Measurements from ENCODE around the gene DHX8. TPM values are rescaled to one million over a fixed set of nuclear protein-coding genes. Genes with fewer than 3 reads are reported as not detected.

The DHX8 gene
- total RNA-seq, 1 donor from 2014 or later = 37.0 TPM

DNA sequence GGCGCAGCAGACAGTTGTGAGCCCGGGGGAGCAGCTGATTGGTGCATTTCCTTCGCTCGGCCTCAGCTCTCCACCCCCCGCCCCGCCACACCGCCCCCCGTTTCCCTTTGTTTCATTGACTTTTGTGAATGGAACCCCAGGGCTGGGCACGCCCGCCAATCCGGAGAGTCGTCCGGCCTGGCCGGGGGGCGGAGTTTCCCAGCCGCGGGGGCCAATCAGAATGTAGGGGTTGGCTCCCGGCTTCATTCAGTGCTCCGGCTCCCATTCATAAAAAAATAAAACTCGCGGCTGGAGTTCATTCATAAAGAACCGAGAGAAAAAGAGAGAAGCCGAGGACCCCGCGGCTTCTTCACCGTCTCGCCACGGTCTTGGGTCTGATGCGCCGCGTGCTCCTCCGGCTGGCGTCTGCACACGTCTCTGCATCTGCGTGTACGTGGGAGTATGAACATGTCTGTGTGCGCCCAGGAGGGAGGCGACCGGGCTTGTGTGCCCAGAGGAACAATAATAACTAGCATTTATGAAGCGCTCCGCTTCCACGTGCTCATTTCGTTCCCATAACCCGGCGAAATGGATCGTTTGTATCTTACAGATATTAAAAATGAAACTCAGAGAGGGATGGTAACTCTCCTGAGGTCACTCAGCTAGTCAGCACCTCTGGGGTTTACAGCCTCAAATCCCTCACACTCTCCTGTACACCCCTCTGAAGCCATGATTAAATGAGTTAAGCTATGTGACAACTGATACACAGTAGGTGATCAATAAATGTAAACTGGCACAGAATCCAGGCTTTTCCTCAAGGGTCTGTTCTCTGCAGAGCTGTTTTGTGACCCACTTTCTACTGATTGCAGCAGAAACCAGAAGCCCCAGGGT is 62.8 kb downstream of the DHX8 start, which contains the start of gene ETV4:
TSS of gene ETV4 (minus strand) at position 22 of the 870 bp plus-strand sequence. CDS start 723 bp downstream, outside the sequence.
- peak; percentile 93 for DNase-seq (ENCODE audit: low spot score)

DNA sequence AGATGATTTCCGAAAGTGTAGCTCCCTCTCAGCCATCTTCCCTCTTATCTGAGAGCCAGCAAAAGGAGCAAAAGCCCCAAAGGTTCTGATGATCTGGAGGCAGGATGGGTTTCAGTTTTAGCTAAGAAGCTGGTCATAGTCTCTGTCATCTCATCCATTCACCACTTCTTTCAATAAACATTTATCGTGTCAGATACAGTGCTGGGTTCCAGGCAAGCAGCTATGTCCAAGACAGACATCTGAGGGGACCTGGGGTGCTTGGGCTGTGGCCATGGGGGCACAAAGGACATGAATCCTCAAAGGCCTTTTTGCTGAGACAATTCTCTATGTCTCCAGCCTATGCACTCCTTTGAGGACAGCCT is 63.4 kb downstream of the DHX8 start:
- DNase-seq (ENCODE audit: low spot score) = no peak

DNA sequence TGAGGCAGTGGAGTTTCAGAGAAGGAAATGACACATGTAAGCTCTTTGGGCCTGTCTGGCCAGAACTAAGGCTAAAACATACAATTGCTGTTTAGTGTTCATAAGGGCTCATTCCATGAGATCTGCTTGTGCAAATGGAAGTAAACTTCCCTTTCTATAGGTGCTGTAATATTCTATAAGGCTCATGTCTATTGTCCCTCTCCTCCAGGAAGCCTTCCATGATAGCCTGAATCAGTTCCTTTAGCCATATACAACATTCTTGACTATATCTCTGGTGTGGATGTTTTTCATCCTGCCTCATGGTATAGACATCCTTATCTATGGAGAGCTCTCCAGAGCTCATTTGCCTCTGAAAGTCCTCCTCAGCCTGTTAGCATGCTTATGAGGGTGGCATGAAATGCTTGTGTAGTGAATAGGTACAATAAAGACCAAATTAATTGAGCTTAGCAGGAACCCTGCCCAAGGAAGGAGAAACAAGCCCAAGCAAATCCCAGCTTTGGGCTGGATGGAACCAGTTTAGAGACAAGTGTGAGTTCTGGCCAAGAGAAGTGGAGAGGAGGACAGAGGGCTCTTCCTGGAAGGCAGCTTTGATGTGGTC is 64.0 kb downstream of the DHX8 start:
- DNase-seq (ENCODE audit: low spot score) = no peak

GRCh38 chr17:43548689-43549379 is 65.1 kb downstream of the DHX8 start:
- no peak for DNase-seq (ENCODE audit: low spot score)

DNA sequence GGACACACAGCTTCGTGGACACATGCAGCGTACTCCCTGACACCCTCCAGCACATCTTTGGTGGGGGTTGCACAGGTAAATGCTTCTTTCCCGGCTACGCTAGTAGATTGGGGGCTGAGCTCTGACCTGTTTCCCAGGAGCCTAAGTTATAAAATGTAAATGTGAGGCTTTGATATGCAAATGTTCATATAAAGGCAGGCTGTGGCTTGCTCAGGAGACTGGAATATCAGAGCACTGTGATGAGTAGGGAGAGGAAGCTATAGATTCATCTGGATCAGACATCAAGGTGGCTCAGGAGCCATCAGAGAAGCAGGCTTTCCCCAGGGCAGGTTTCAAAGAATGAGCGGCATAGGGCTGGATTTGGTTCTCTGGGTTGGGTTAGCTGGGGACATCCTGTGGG is 65.7 kb downstream of the DHX8 start:
- no peak for DNase-seq (ENCODE audit: low spot score)

DNA sequence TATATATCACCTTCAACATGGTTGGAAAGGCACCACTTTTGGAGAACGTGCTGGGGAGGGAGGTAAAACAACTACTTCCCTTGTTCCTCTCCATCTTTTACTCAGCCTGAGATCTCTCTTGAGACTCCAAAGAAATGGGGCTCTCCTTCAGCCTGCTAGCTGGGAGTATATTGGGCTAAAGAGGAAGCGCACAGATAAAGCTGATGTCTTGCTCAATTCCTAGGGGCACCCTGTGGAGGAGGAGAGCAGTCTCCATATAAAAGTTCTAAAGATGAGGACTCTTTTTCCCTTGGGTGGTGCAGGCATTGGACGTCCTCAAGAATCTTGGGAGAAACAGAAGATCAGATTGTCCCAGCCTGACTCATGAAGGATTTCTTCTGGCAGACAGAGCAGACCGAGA is 67.0 kb downstream of the DHX8 start:
- no peak for DNase-seq (ENCODE audit: low spot score)

GRCh38 chr17:43552229-43552837 is 68.6 kb downstream of the DHX8 start:
- DNase-seq (ENCODE audit: low spot score) = no peak

GRCh38 chr17:43553573-43553972 is 69.8 kb downstream of the DHX8 start:
- DNase-seq (ENCODE audit: low spot score) = no peak

DNA sequence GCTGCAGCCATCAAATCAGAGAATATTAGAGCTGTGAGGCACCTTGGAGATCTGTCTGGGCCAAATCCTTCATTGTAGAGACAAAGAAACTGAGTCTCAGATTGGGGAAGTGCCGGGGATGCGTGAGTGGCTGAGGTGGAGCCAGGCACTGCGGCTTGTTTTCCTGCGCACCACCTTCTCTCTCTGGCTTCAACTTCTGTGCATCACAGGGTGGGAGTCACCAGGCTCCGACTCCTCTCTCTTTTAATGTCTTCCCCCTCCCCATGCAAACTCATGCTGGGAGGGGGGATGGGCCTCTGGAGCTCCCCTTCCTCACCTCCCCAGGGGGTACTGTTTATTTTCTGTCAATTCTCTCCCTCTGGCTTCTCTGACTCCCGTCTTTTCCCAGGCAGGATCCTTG is 71.1 kb downstream of the DHX8 start:
- no peak for DNase-seq (ENCODE audit: low spot score)

GRCh38 chr17:43556292-43556691 is 72.5 kb downstream of the DHX8 start:
- no peak for DNase-seq (ENCODE audit: low spot score)

GRCh38 chr17:43558805-43559160 is 75.0 kb downstream of the DHX8 start:
- no peak for DNase-seq (ENCODE audit: low spot score)

DNA sequence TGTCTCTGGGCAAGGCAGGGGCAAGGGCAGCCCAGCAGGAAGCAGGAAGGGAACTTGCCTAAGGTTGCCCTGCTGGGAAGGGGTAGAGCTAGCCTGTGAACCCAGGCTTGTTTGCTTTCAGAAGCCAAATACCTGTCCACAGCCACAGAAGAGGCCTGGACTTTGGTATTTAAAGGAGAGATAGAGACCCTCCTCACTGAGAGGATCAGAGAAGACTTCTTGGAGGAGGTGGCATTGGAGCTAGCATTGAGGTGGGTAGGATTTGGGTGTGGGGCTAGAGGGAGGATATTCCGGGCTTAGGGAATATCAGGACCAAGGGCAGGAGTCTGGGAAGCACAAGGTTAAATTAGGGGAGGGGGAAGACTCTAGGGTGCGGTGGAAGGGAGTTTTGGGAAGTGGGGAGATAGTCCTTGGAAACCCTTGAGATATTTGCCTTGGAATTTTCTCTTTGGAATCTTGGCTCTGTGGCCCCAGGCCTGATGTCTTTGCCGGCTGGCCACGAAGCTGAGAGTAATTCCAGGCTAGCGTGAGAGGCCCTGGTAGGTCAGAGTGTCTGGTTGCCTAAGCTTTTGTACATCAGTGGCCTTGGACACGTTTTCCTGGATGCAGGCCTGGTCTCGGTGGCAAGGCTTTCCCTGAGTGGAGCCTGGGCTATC is 75.5 kb downstream of the DHX8 start:
- no peak for DNase-seq (ENCODE audit: low spot score)

GRCh38 chr17:43560461-43561427 is 77.0 kb downstream of the DHX8 start:
- no peak for DNase-seq (ENCODE audit: low spot score)

DNA sequence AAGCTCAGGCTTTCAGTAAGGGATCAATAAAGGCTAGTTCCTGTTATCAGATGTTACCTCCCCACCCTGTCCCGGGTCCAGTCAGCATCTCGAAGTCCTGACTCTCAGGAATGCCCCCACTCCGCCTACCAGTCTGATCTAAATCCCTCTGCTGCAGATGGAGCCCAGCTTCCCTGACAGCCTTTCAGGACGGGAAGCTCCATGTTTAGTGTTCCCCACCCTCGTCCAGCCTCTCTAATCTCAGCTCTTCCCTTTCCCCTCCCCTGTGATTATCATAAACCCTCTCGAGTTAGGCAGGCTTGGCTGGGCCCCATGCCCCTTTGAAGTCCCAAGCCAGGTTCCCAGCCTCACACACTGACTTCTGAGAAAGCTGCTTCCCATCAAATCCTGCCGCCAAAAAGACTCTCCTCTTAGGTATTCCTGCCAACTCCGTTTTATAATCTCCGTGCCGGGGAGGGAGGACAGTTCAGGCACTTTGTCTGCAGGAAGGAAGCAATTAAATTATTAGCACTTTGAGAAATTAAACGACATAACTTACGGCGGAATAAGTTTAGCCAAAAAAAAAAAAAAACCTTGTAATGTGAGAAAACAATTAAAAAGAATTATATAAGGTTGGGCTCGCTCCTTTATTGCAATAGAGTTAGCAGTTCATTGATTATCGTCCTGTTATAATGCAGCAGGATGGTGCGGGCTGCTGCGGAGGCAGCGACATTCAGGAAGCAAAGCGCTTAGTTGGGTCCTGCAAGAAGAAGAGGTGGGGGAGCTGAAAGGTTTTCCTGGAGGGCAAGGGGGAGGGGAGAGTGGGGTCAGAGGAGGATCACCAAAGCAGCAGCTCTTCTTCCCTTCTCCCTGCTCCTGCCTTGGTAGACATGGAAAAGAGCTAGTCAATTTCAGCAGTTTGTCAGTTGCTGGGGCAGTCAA is 79.2 kb downstream of the DHX8 start:
- no peak for DNase-seq (ENCODE audit: low spot score)

DNA sequence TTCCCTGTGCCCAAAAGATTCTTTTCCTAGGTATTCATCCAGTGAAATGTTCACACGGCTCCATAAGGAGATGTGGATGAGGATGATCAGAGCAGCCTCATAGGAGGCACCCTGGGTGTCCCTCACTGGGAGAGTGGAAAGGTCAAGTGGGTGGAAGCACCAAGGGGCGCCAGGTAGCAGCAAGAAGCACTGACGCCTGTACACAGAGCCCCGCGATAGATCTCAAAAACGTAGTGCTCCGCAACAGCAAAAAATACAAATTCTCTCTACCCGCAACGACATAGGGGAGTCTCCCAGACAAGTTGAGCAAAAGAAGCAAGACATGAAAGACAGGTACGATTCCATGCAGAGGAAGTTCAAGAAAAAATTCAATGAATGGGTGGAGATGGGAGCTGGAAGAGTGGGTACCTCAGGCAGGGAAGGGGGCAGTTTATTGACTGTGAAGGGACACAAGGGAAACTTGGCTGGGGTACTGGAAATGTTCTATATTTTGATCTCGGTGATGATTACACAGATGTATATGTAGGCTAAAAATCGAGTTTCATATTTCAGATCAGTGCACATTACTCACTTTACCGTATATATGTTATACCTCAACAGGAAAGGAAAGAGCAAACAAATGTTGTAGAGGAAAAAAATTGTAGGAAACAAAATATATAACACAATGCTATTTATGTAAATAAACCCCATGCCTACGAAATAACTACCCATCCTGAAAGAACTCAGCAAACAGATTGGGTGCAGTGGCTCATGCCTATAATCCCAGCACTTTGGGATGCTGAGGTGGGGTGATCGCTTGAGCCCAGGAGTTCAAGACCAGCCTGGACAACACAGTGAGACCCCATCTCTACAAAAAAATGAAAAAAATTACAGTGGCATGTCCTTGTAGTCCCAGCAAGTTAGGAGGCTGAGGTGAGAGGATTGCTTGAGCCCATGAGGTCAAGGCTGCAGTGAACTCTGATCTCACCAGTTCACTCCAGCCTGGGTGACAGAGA is 80.1 kb downstream of the DHX8 start:
- DNase-seq (ENCODE audit: low spot score) = no peak

- no peak for DNase-seq (ENCODE audit: low spot score)
These were observed 84.8 kb downstream of the DHX8 start for GRCh38 chr17:43568506-43569082.

- no peak for DNase-seq (ENCODE audit: low spot score)
These were observed 86.7 kb downstream of the DHX8 start for GRCh38 chr17:43570518-43570928.

All from mesenteric fat pad (tissue), 1 donor.